ENCODE measurements around the gene REPIN1.

- TF ChIP-seq POLR2A (IDR thresholded peaks at IDR 0.05): no peak
- no peak for TF ChIP-seq CTCF (IDR thresholded peaks at IDR 0.05)
Measured at GRCh38 chr7:150411606-150412005, 43.0 kb downstream of the REPIN1 start.
